GM21526 (cell line): Measurements from ENCODE around the gene UCK2.

Experiments used
- ATAC-seq: cut with Tn5 transposase; IDR thresholded peaks from one replicate; pipeline ENCODE4 v1.9.1; 2021; ENCODE audit warnings: moderate library complexity; ENCODE audit not compliant: unreplicated experiment, low FRiP score

UCK2 gene

GRCh38 chr1:165928075-165928731 lies 100.8 kb downstream of the UCK2 start:
- ATAC-seq, result no peak

GRCh38 chr1:165930961-165931360 lies 103.5 kb downstream of the UCK2 start:
- ATAC-seq, result no peak

- ATAC-seq, result no peak
Observed at GRCh38 chr1:165933446-165934170, 106.2 kb downstream of the UCK2 start.

GRCh38 chr1:165936542-165936941 lies 109.1 kb downstream of the UCK2 start:
- ATAC-seq, result no peak

- ATAC-seq, result no peak
Observed at GRCh38 chr1:165937829-165938228, 110.4 kb downstream of the UCK2 start.

- ATAC-seq, result no peak
Observed at GRCh38 chr1:165938844-165939243, 111.4 kb downstream of the UCK2 start.

GRCh38 chr1:165941531-165941930 lies 114.1 kb downstream of the UCK2 start:
- ATAC-seq, result no peak

- ATAC-seq, result no peak
Observed at GRCh38 chr1:165942062-165942461, 114.6 kb downstream of the UCK2 start.

GRCh38 chr1:165942927-165943597 lies 115.6 kb downstream of the UCK2 start:
- no peak for ATAC-seq

GRCh38 chr1:165945911-165946310 lies 118.5 kb downstream of the UCK2 start:
- ATAC-seq, result no peak

- no peak for ATAC-seq
Observed at GRCh38 chr1:165947797-165948455, 120.5 kb downstream of the UCK2 start.

GRCh38 chr1:165949335-165950130 lies 122.1 kb downstream of the UCK2 start:
- ATAC-seq, result no peak

GRCh38 chr1:165954940-165955339 lies 127.5 kb downstream of the UCK2 start:
- ATAC-seq, result no peak

- ATAC-seq, result no peak
Observed at GRCh38 chr1:165958306-165958705, 130.9 kb downstream of the UCK2 start.

GRCh38 chr1:165960136-165960535 lies 132.7 kb downstream of the UCK2 start:
- no peak for ATAC-seq

- no peak for ATAC-seq
Observed at GRCh38 chr1:165960881-165961280, 133.5 kb downstream of the UCK2 start.
